Superior temporal gyrus (tissue), 1 donor: ENCODE results near the gene IL22RA1.

Experiments
- DNase-seq: peaks from one replicate; pipeline ENCODE4 v3.0.0-alpha.2; 2016; ENCODE audit errors: extremely low spot score

IL22RA1 gene

DNA sequence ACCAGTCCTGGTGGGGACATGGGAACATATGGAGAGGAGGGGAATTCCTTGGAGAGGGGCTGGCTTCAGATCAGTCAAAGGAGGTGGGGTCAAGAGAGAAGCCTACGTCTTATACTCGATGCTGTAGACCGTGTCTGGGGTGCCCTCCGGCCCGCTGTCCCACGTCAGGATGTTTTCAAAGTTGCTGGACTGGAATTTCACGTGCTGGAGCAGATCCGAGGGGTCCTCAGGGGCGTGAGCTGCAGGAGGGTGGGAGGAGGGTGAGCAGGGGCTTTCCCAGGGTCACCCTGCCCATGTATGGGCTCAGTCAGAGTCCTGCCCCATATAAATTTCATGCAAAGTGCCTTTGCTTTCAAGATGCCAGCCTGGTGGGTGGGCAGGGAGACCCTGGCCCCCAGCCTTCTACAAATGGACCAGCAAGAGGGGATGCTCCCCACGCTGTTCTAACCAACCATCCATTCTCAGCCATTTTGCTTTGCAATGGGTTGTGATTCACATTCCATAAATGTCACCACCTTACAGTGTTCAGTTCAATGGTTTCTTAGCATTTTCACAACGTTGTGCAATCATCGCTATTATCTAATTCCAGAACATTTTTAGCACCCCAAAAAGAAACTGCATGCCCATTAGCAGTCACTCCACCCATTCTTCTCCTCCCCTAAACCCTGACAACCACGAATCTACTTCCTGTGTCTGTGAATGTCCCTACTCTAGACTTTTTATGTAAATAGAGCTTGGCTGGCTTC lies 4.3 kb downstream of the IL22RA1 start:
- no peak for DNase-seq

DNA sequence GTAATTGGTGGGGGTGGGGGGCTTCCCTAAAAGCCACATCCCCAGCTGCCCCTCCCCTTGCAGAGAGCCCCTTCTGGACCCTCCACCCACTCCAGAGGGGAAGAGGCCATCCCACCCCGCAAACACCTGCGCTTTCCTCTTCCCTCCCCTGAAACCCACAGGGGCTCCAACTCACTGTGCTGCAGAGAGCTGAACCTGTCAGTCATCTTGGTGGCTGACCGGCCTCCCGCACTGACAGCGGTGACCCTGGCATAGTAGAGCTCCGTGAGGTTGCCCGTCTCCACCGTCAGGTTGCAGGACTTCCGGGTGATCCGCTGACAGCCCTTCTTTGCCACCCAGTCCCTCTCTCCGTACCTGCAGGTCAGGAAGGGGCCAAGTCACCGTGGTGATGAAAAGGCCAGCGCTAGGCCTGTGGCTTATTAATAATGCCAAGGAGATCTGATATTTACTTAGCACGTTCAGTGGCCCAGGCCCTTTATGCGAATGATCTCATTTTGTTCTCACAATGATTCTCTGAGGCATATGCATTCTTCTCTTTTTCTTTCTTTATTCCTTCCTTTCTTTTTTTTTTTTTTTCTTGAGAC lies 5.9 kb downstream of the IL22RA1 start:
- DNase-seq = no peak

DNA sequence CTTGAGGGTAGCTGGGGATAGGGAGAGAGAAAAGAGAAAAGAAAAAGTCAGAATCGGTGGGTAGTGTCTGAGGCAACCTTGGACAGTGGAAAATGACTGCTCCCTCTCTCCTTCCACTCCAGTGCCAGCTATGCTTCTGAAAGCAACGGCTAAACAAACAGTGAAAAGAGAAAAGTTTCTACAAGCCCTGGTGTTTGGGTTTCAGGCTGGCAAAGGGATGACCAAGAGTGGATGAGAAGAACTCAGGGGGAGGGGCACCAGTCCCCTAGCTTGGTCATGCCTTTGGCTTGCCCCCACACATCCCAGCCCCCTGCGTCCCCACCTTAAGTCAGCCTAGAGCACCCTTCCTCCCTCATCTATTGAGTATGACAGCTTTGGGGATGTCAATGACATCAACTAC lies 8.6 kb downstream of the IL22RA1 start:
- DNase-seq = no peak

DNA sequence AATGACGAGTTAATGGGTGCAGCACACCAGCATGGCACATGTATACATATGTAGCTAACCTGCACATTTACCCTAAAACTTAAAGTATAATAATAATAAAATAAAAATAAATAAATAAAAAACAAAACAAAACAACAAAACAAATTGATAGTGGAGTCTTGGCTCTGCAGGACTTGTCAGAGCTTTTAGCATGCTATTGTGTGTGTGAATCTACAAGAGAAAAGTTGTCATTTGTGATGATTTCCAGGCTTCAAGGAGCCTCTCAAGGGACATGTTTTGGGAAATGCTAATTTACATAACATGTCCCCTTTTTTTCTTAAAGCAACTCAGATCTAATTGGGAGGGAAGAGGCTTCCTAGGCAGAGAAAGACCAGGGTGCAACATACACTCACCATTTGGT lies 9.1 kb downstream of the IL22RA1 start:
- no peak for DNase-seq

DNA sequence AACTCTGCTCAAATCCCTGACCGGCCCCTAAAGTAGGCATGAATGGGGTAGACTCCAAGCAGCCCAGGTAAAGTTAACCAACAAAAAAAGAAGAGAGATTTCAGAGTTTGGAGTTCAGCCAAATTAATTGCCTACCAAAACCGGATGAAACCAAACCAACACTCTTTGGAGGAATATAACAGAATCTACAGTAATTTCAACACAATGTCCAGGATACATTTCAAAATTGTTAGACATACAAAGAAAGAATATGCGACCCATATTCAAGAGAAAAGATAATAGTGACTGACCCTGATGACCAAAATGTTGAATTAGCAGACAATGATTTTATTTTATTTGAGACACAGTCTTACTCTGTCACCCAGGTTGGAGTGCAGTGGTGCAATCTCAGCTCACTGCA lies 12.6 kb downstream of the IL22RA1 start:
- no peak for DNase-seq

DNA sequence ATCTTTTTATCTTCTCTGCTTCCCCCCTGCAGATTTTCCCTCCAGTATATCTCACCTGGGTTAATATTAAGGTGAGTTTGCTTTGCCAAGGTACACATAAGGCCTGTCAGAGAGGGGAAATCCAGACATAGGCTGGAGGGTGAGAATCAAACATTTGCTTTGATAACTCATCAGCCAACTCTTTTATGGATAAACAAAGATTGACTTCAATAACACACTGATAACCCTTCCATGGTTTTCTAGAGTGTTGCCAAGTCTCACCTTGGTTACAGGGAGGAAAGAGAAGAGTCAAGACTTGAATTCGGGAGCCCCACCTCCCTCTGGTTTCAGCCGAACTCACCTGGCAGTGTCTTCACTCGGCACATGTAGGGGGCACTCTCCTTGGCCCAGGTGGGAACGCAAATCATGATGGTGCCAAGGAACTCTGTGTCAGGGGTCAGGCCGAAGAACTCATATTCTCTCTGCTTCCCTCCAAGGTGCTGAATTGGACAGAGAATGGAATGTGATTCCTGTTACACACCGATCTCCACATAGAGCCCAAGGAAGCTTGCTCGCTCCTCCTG lies 15.1 kb downstream of the IL22RA1 start:
- DNase-seq = no peak

DNA sequence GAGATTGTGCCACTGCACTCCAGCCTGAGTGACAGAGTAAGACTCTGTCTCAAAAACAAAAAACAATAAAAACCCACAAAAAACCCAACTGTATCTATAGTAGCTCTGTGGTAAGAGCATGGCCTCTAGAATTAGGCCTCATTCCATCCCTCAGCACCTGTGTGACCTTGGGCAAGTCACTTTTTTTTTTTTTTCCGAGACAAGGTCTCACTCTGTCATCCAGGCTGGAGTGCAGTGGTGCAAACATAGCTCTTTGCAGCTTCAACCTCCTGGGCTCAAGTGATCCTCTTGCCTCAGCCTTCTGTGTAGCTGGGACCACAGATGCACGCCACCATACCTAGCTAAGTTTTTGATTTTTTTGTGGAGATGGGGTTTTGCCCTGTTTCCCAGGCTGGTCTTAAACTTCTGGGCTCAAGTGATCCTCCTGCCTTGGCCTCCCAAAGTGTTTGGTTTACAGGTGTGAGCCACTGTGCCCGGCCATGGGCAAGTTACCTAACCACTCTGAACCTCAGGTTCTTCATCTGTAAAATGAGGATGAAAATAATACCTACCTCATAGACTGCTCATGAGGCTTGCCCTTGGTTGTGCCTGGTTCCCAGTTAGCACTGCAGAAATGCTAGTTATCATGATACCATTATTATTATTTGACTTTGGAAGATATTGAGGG lies 15.7 kb downstream of the IL22RA1 start:
- DNase-seq = no peak

DNA sequence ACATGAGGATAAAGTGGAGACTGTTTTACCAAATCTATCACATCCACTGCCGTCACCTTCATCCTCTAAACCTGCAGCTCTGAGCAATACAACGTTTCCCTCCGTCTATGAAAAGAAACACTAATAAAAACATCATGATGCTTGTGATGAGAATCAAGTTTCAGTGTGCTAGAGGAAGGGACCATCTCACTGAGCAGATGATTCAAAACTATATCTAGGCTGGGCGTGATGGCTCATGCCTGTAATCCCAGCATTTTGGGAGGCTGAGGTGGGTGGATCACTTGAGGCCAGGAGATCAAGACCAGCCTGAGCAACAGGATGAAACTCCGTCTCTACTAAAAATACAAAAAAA lies 16.3 kb downstream of the IL22RA1 start:
- no peak for DNase-seq

DNA sequence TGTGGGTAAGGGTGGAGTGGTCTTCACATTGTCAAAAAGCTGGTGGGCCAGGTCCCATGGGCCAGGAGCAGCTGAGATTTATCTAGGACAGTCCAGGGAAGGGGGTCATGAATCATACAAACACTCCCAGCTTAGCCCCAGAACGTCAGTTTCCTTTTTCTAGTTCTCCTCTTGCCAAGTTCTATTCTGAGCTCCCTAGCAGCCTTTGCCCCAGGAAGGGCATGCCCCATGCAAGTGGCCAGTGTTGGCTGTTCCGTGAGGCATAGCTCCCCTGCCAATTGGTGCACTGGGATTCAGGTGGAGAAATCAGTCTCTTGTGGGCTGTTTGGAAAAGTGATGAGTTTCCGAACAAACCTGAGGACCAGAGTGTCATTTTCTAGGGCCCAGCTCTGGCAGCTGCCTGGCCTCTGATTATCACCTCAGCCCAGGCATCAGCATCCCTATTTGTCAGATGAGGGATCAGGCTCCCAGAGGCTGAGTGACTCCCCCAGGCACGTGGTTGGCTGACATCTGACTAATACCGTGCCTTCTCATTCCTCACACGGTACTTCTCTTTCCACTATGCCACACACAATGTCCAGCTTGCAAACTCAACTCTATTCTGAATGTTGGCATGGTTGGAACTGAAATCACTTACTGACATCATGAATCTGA lies 16.8 kb downstream of the IL22RA1 start:
- DNase-seq = no peak

DNA sequence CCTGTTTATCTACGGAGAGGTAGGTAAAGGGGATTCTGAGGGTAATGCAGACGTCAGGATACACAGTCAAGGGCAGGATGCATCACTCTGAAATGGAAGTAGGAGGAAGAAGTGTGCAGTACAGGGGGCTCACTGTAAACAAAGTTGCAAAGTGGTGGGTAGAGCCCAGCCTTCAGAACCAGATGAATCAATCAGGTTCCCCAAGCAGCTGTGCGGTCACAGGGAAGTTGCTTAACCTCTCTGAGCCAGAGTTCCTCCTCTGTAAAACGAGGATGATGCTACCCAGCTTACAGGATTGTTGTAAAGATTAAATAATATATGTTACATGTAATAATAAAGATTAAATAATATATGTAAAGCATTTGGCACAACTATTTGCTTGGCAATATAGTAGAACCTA lies 17.5 kb downstream of the IL22RA1 start:
- no peak for DNase-seq

DNA sequence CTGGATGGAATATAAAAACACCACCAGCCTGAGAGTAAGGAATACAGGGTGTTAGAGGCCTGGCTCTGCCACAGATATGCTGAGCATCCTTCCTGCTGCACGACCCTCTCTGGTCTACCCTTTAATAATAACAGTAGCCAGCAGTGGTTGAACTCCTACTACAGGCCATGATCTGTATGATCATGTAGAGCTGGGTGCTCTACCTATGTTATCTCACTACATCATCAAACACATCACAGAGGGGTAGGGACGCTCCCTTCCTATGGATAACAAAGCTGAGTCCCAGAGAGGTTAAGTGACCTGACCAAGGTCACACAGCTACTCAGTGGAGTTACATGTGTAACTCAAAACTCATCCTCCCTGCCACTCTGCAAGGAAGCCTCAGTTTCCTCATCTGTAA lies 18.0 kb downstream of the IL22RA1 start:
- no peak for DNase-seq

DNA sequence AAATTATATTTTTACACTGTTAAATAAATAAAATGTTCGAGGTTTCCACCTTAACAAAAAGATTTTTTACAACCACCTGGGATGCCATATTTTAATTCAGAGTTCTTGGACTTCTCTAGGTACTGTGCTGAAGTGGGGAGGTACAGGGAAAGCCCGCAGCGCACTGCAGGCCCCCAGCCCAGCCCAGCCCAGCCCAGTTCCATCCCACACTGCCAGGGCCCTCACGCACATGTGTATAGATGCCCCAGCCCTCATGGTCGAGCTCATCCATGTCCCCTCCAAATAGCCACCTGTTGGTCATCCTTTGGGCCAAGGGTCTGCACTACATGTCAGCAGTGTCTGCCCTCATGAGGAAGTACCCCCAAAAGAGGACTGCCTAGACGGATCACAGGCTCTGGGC lies 19.3 kb downstream of the IL22RA1 start:
- no peak for DNase-seq

DNA sequence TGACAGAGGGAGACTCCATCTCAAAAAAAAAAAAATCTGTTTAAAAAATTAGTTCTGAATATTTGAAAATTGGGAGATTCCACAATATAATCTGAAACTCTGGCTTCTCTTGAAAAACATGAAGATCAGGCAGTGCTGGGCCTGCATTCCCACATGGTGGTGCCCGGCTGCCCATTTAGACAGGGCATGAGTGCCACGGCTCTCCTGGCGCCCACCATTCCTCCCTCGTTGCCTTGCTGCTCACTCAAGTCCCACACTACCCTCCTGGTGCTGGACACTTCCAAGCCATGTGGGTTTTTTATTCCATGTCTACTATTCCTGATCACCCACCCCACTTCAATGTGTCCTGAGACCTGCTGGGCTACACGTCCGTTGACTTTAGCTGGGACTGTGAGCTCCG lies 20.2 kb downstream of the IL22RA1 start:
- no peak for DNase-seq

DNA sequence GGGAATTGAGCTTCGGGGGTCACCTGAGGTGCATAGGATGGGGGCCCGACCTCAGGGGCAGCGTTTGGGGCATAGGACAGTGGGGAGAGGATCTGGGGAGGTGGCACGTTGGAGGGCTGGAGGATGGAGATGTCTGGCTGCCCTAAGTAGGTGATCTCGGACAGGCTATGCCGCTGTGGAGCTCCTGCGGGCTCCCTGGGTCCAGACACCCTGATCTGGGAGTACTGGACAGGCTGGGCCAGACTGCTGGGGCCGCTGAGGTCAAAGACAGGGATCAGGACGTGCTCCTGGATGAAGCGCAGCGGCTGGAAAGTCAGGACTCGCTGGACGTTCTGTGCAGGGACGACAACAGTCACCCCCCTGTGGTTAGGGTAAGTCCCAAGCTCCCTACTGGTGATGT lies 21.5 kb downstream of the IL22RA1 start:
- no peak for DNase-seq

DNA sequence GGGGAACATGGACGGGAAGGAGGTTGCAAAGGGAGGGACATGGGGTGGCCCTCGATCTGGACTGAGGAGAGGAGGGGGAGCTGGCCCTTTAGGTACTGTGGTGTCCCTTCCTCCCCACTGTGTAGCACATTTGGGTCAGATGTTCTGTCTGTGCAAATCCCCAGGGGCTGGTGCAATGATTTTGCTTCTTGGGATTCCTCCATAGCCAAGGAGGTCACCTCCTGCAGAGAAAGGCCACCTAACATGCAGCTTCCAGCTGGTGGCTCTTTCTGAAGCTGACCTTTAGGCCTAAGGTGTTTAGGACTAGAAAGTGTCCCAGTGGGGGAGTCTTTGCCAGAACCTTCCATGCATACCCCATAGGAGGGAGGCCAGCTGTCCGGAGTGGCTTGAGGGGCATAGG lies 22.0 kb downstream of the IL22RA1 start:
- DNase-seq = no peak

DNA sequence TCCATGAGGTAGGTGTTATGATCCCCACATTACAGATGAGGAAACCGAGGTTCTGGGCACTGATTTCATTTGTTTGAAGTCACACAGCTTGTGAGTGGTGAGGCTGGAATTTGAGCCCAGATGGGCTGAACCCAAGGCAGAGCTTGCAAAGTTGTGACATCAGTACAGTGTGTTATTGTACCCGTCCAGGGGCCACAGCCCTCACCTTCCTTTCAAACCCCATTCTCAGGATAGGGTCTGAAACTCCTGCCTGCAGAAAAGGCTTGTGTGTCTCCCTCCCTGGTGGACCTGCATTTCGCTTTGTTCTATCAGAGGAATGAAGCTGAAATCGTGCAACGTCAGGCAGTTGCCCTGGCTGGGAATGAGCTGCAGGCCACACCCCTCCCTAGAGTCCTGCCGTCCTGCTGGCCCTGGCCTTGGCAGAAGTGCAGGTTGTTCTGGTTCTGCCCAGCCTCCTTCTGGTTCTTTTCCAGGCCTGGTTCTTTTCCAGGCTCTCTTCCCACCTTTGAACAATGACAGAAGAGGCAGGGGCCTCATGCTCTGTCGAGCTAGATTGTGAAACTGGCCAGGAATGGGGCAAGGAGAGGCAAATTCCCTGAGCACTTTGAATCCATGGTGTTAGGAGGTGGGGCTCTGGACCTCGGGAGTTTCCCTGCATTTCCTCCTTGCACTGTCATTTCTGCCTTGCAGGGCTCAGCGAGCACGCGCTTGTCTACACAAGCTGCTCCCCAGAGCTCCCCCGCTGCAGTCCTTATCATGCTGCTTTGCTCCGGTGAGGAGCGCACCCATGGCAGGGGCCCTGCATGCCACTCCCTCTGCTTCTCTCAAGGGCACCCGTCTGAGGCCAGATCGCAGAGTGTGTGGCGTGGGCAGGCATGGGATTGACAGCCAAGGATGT lies 22.8 kb downstream of the IL22RA1 start:
- DNase-seq = no peak

DNA sequence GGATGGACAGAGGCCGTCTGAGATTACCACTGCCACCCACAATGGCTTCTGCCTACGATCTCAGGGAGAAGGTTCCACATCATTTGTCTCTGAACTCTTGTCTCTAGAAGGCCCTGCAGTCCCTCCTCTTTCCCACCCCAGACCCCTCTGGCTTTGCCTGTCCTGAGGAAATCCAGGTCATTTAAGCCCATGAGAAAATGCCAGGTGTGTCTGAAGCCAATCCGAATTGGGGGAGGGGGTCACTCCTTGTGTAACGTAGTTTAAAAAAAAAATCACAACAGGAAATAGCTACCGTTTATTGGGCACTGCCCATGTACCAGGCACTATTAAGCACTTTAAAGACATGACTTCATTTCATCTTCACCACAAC lies 23.5 kb downstream of the IL22RA1 start:
- no peak for DNase-seq

DNA sequence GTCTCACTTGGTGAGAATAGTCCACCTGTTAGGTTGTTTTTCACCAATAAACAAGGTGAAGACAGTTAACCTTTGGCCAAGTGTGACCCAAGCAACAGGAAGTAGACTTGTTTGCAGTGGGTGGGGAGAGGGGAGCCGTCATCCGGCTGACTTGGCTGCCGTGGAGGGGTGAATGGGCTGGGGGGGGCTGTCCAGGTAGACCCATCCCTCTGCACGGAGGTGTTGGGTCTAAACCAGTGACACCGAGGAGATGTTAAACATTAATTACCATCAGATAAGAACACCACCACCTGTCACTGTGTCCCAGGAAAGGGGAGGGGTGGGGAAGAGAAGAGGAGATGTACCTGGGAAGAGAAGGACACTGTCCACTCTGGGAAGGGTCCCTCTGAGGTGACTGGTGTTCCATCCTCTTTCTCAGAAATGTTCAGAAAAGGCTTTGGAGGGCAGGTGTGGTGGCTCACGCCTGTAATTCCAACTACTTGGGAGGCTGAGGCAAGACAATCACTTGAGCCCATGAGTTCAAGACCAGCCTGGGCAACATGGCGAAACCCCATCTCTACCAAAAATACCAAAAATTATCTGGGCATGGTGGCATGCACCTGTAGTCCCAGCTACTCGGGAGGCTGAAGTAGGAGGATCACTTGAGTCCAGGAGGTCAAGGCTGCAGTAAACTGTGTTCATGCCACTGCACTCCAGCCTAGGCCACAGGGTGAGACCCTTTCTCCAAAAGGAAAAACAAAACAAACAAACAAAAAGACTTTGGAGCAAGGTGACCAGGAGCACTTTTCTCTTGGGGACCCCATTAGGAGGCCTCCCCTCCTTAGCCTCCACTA lies 24.3 kb downstream of the IL22RA1 start:
- DNase-seq = no peak

DNA sequence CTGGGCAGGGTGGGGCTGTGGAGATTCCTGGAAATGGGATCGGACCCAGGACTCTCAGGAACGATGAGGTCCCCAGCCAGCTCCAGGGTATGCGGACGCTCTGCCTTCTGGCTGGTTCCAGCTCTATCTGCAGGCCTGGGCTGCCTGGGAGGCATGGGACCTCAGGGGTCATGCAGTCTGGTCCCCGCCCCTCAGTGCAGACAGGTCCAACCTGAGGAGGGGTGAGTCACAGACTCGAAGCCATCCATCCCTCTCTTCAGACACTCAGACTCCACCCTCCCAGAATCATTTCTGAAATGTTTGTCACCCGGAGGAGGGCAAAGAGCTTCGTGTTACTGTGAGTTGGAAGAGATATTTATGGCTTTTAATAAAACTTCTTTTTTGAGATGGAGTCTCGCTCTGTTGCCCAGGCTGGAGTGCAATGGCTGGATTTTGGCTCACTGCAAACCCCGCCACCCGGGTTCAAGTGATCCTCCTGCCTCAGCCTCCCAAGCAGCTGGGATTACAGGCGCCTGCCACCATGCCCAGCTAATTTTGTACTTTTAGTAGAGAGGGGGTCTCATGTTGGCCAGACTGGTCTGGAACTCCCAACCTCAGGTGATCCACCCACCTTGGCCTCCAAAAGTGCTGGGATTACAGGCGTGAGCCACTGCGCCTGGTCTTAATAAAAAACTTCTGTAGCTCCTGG lies 25.1 kb downstream of the IL22RA1 start:
- no peak for DNase-seq

DNA sequence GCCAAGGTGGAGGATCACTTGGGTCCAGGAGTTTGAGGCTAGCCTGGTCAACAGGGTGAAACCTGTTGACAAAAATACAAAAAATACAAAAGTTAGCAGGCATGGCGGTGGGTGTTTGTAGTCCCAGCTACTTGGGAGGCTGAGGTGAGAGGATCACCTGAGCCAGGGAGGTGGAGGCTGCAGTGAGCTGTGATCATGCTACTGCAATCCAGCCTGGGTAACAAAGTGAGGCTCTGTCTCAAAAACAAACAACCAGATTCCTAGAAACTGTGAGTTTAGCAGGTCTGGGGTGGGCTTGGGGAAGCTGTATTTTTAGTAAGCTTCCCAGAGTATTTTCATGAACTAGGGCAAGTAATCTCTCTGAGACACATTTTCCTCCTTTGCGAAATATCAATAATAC lies 25.8 kb downstream of the IL22RA1 start:
- DNase-seq = no peak
